Esophagus muscularis mucosa (tissue), 3 donors: ENCODE results near the gene TENM4.

Source experiments
- POLR2A ChIP-seq: fragments of 450-650 bp; IDR thresholded peaks from one replicate; pipeline ENCODE4 v1.6.1; 2017; ENCODE audit warnings: antibody characterized with exemption, moderate library complexity, mild to moderate bottlenecking, low read depth
- TF ChIP-seq, protein P1 (sequence below), 3 experiments: fragments of 200-600 bp in 2 of 3; fragments of 450-650 bp in 1 of 3; sonication (generic) in 2 of 3; IDR thresholded peaks; one replicate each; pipeline ENCODE4 v1.5.1; 2017 to 2019; ENCODE audit warnings: antibody characterized with exemption in 3 of 3, mild to moderate bottlenecking in 2 of 3, moderate library complexity in 1 of 3

GRCh38 chr11:79237091-79237490 is 203.7 kb downstream of the TENM4 start:
- TF ChIP-seq POLR2A: no peak
- TF ChIP-seq, protein P1, sequence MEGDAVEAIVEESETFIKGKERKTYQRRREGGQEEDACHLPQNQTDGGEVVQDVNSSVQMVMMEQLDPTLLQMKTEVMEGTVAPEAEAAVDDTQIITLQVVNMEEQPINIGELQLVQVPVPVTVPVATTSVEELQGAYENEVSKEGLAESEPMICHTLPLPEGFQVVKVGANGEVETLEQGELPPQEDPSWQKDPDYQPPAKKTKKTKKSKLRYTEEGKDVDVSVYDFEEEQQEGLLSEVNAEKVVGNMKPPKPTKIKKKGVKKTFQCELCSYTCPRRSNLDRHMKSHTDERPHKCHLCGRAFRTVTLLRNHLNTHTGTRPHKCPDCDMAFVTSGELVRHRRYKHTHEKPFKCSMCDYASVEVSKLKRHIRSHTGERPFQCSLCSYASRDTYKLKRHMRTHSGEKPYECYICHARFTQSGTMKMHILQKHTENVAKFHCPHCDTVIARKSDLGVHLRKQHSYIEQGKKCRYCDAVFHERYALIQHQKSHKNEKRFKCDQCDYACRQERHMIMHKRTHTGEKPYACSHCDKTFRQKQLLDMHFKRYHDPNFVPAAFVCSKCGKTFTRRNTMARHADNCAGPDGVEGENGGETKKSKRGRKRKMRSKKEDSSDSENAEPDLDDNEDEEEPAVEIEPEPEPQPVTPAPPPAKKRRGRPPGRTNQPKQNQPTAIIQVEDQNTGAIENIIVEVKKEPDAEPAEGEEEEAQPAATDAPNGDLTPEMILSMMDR (IDR thresholded peaks at IDR 0.05): no peak
